ENCODE measurements around the gene ZFHX3. TPM values are rescaled to one million over a fixed set of nuclear protein-coding genes. Genes with fewer than 3 reads are reported as not detected.

The ZFHX3 gene
- total RNA-seq, 6 experiments from 2014 or later: 14.5 to 25.8 (median 15.8) TPM

DNA sequence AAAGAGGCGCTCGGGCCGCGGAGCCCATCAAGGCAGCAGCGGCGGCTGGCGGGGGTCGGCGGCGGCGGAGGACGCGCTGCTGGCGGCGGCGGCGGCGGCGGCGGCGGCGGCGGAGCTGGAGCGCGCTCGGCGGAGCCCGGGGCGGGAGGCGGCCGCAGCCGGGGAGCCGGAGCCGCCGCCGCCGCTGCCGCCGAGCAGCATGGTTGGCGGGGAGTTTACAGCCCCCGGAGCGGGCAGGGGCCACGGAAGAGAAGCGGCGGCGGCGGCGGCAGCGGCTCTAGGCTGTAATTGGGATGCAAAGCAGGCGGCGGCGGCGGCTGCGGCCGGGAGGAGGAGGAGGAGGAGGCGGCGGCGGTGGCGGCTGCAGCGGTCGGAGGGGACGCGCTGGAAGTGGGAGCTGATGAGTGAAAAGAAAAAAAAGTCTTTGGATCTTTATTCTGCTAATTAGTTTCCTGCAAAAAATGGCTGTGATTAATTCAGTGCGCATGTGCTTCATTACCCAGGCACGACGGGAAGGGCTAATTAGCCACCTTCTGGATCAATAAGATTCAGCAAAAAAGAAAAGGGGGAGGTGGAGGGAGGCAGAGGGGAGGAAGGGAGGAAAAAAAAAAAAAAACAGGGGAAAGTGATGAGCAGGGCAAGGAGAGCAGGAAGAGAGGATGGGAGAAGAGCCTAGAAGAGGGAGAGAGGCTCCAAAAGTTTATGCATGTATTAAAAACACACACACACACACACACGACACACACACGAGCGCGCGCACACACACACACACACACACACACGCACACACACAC, 10.9 kb upstream of the ZFHX3 start:
- Mint-ChIP-seq H3K36me3 (ENCODE audit: low read depth) (no peaks in the 10 kb centered on the region), H3K9me3 (no peaks in the 10 kb centered on the region), H3K4me1 (ENCODE audit: low read depth) (peaks cover 45% of the 10 kb centered on the region), H3K4me3 (peak overlapping the region; percentile 91), H3K27me3 (ENCODE audit: insufficient read depth) (peaks cover 6% of the 10 kb centered on the region; the same call in 1 of the 2 replicates), H3K27ac (peak overlapping the region; percentile 87)
- no peak for DNase-seq
- TF ChIP-seq, protein P1, sequence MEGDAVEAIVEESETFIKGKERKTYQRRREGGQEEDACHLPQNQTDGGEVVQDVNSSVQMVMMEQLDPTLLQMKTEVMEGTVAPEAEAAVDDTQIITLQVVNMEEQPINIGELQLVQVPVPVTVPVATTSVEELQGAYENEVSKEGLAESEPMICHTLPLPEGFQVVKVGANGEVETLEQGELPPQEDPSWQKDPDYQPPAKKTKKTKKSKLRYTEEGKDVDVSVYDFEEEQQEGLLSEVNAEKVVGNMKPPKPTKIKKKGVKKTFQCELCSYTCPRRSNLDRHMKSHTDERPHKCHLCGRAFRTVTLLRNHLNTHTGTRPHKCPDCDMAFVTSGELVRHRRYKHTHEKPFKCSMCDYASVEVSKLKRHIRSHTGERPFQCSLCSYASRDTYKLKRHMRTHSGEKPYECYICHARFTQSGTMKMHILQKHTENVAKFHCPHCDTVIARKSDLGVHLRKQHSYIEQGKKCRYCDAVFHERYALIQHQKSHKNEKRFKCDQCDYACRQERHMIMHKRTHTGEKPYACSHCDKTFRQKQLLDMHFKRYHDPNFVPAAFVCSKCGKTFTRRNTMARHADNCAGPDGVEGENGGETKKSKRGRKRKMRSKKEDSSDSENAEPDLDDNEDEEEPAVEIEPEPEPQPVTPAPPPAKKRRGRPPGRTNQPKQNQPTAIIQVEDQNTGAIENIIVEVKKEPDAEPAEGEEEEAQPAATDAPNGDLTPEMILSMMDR (IDR thresholded peaks at IDR 0.05): no peak

DNA sequence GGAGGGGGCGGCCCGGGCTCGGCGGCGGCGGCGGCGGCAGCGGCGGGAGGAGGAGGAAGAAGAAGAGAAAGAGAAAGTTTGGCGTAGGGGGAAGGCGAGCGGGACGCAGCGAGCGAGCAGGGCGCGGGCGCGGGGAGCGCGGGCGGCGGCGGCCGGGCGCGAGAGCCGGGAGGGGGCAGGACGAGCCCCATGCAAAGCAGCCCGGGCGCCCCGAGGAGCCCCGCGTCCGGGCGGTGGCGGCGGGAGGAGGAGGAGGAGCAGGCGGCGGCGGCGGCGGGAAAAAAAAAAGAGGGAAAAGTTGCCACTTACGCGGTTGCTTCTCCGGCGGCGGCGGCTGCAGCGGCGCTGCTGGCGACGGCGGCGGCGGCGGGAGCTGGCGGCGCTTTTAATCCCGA, 10.3 kb upstream of the ZFHX3 start:
- no peak for DNase-seq
- peaks cover 6% of the 10 kb centered on the region; the same call in 1 of the 2 replicates for H3K27me3 Mint-ChIP-seq (ENCODE audit: insufficient read depth)
- TF ChIP-seq, protein P1 (IDR thresholded peaks at IDR 0.05): peak; percentile 19; the same call in 1 of the 2 replicates
- peak overlapping the region; percentile 91 for H3K4me3 Mint-ChIP-seq
- no peaks in the 10 kb centered on the region for H3K36me3 Mint-ChIP-seq (ENCODE audit: low read depth)
- peaks cover 39% of the 10 kb centered on the region for H3K4me1 Mint-ChIP-seq (ENCODE audit: low read depth)
- no peaks in the 10 kb centered on the region for H3K9me3 Mint-ChIP-seq
- peak overlapping the region; percentile 38; the same call in 1 of the 2 replicates for H3K27ac Mint-ChIP-seq

DNA sequence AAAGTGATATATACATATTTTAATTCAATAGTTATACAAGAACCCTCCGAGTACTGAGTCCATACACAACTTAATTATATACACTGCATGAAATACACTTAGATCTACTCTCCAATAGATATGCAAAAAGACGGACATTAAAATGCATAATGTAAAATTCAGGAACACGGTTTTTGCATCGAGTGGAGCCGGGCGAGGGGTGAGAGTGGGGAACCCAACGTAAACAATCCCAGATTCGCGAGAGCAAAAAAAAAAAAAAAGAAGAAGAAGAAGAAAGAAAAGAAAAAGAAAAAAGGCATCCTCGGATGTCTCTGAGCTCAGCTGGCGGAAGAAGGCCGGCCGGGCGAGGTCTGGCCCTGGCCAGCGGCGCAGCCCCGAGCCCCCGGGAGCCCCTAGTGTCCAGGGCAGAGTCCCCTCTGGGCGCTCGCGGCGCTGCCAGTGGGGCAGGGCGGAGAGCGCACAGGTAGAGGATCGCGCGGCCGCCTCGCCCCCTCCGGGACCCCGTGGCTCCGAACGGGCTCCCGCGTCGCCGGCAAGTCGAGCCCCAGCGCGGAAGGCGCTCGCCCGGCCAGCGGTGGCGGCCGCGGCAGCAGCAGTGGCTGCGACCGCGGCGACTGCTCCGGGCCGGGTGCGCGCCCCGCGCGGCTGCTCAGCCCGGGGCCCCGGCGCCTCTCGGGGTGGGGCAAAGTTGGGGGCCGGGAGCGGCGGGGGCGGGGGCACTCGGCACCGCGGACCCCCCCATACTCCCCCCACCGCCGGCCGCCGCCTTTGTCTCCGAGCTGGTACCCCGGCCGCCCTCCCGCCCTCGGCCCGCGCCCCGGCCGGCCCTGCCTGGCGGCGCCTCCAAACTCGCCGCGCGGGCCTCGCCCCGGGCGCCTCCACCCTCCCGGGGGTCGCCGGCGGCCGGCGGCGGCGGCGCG, 9.6 kb upstream of the ZFHX3 start:
- TF ChIP-seq, protein P1 (IDR thresholded peaks at IDR 0.05): peak; percentile 51
- Mint-ChIP-seq H3K4me3 (peak overlapping the region; percentile 93), H3K36me3 (ENCODE audit: low read depth) (no peaks in the 10 kb centered on the region), H3K4me1 (ENCODE audit: low read depth) (peaks cover 35% of the 10 kb centered on the region), H3K27me3 (ENCODE audit: insufficient read depth) (peaks cover 6% of the 10 kb centered on the region; the same call in 1 of the 2 replicates), H3K9me3 (no peaks in the 10 kb centered on the region), H3K27ac (peak overlapping the region; percentile 88)
- no peak for DNase-seq

DNA sequence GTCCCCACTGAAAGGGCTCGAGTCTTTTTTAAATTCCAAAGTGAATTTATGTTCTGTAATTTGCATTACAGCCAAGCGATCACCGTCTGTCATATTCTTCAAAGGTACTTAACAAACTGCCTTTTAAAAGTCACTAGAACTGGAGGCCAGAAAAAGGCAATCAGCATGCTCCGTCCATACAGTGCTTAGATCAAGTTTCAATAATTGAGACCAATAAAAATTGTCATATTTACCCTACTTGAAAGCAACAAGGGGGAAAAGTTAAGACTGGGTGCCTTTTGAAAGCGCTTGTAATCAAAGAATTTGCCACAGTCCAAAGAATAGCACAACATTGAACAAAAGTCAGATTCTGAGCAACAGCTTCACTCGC, 9.0 kb upstream of the ZFHX3 start:
- Mint-ChIP-seq H3K4me3 (peak overlapping the region; percentile 93), H3K27me3 (ENCODE audit: insufficient read depth) (peaks cover 6% of the 10 kb centered on the region; the same call in 1 of the 2 replicates), H3K4me1 (ENCODE audit: low read depth) (peaks cover 28% of the 10 kb centered on the region), H3K36me3 (ENCODE audit: low read depth) (no peaks in the 10 kb centered on the region), H3K27ac (peak overlapping the region; percentile 88), H3K9me3 (no peaks in the 10 kb centered on the region)
- TF ChIP-seq, protein P1 (IDR thresholded peaks at IDR 0.05): no peak
- DNase-seq: no peak

DNA sequence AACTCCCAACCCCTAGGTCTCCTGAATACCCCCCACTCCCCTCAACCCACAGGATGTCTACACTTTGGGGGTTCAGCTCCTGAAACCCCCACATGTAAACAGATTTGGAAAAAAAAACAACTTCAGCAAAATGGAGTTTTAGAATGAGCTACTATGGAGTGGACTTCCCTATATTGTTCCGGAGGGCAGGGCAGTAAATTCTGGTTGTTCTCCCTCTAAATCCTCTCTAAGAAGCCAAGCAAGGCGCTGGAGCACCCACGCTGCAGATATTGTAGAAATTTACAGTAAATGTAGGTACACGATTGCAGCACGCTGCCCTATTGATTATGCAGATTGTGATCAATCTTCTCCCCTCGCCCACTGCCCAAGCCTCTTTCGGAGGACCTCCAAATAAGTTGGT, 8.5 kb upstream of the ZFHX3 start:
- no peak for DNase-seq
- Mint-ChIP-seq H3K9me3 (no peaks in the 10 kb centered on the region), H3K4me3 (peak overlapping the region; percentile 93), H3K27me3 (ENCODE audit: insufficient read depth) (peaks cover 6% of the 10 kb centered on the region; the same call in 1 of the 2 replicates), H3K27ac (peak overlapping the region; percentile 88; the same call in 1 of the 2 replicates), H3K36me3 (ENCODE audit: low read depth) (no peaks in the 10 kb centered on the region), H3K4me1 (ENCODE audit: low read depth) (peaks cover 24% of the 10 kb centered on the region)
- TF ChIP-seq, protein P1 (IDR thresholded peaks at IDR 0.05): no peak

Data from HFFc6 (cell line).